Uterus (tissue), 4 donors: Measurements from ENCODE around the gene GPR37L1. TPM values are rescaled to one million over a fixed set of nuclear protein-coding genes. Genes with fewer than 3 reads are reported as not detected.
A peak's percentile ranks its signal among the peaks of the same experiment; 100 is the strongest.
"Not testable (repeated sequence)": the region's sequence is repeated elsewhere in the genome, so short reads cannot be mapped to it uniquely, and the experiment has no call there.

Source experiments
- DNase-seq, 2 donors: peaks; one replicate each; pipeline ENCODE4 v3.0.0-alpha.2; 2019 to 2020
- H3K27ac ChIP-seq, 2 donors: fragments of 200-600 bp; sonication (generic); 1 replicate in 1 of 2; 2 replicates in 1 of 2; pipeline ENCODE4 v1.5.1; 2016 to 2018
- H3K27me3 ChIP-seq, 2 donors: fragments of 200-600 bp; sonication (generic); one replicate each; pipeline ENCODE4 v1.5.1; 2018 to 2019; ENCODE audit warnings: control low read depth in 1 of 2
- H3K36me3 ChIP-seq, 2 donors: fragments of 200-600 bp; sonication (generic); one replicate each; pipeline ENCODE4 v1.5.1; 2019; ENCODE audit warnings: control low read depth in 1 of 2
- H3K4me1 ChIP-seq, 2 donors: fragments of 200-600 bp; sonication (generic); one replicate each; pipeline ENCODE4 v1.5.1; 2018 to 2019; ENCODE audit warnings: control low read depth in 1 of 2
- H3K4me3 ChIP-seq, 2 donors: fragments of 200-600 bp; sonication (generic); 1 replicate in 1 of 2; 2 replicates in 1 of 2; pipeline ENCODE4 v1.5.1; 2018 to 2019; ENCODE audit warnings: mild to moderate bottlenecking in 1 of 2
- H3K9me3 ChIP-seq, 2 donors: fragments of 200-600 bp; sonication (generic); one replicate each; pipeline ENCODE4 v1.5.1; 2019; ENCODE audit warnings: control low read depth in 1 of 2
- CTCF ChIP-seq, 4 experiments: fragments of 200-600 bp in 2 of 4; fragments of 450-650 bp in 2 of 4; sonication (generic) in 2 of 4; IDR thresholded peaks; one replicate each; pipeline ENCODE4 v1.5.1; 2016 to 2019; ENCODE audit warnings: antibody characterized with exemption in 4 of 4, mild to moderate bottlenecking in 2 of 4, moderate library complexity in 1 of 4
- POLR2A ChIP-seq, 2 donors: fragments of 450-650 bp; IDR thresholded peaks; one replicate each; pipeline ENCODE4 v1.6.1; 2016; ENCODE audit warnings: antibody characterized with exemption in 2 of 2, mild to moderate bottlenecking in 1 of 2, moderate library complexity in 1 of 2
- intact Hi-C: fragments of 100-400 bp; cut with DNase I; formaldehyde crosslinking; loops from one replicate; pipeline ENCODE4 v1.15.1; 2023; ENCODE audit warnings: low total_unique reads
- total RNA-seq, 4 donors: library from RNA; depleted of rRNA in 3 of 4; stranded (reverse); fragments of >200 nt in 3 of 4; gene quantifications; one replicate each; pipeline versions ENCODE4 v1.1.0 to v1.2.4, GENCODE V29; 2014 to 2023
- donor health status: DM: yes; HTN: yes; CAD: no.

GPR37L1 gene
- total RNA-seq, 4 donors from 2014 or later, result 0.09 to 0.21 TPM; not detected in 2

GRCh38 chr1:202133989-202134388 lies 11.3 kb downstream of the GPR37L1 start:
- no peak for TF ChIP-seq CTCF (IDR thresholded peaks at IDR 0.05)
- TF ChIP-seq POLR2A (IDR thresholded peaks at IDR 0.05), result no peak
- H3K4me1 ChIP-seq, result peaks cover 12 to 21% of the 10 kb centered on the region in 2 donors
- DNase-seq, result no peak

DNA sequence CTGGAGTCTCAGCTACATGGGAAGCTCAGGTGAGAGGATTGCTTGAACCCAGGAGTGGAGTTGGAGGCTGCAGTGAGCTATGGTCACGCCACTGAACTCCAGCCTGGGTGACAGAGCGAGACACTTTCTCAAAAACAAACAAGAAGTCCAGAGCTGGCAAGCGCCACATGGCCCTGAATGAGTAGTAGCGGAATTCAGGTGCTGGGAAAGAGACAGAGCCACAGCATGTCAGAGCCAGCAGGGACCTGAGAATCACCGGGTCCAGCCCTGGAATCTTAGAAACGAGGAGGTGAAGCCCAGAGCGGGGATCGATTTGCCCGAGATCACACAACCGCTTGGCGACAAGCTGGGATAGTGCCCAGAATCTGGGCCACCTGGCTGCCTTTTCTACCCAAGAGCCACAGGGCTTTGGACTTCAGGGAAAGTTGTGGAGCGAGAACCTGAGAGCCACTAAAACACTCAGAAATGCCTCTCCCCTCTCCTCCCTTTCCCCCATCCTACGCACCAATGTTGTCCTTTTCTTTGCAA lies 12.0 kb downstream of the GPR37L1 start:
- H3K4me1 ChIP-seq, result peaks cover 12 to 21% of the 10 kb centered on the region in 2 donors
- H3K9me3 ChIP-seq, result no peaks in the 10 kb centered on the region
- H3K4me3 ChIP-seq, result no peak overlapping the region
- H3K27ac ChIP-seq, result peak overlapping the region; percentile 63 to 93
- H3K27me3 ChIP-seq, result no peaks in the 10 kb centered on the region
- intact Hi-C loops, result loop anchor here (5.0 kb wide), 1 partner anchor 127 kb away; no protein-coding TSS in a partner anchor
- no peak for DNase-seq
- no peaks in the 10 kb centered on the region for H3K36me3 ChIP-seq
- TF ChIP-seq CTCF (IDR thresholded peaks at IDR 0.05) (no peak), POLR2A (IDR thresholded peaks at IDR 0.05) (no peak)

More at GRCh38 chr1:202133989-202134388, 11.3 kb downstream of the GPR37L1 start:
- Histone ChIP-seq H3K27me3 (no peaks in the 10 kb centered on the region), H3K9me3 (no peaks in the 10 kb centered on the region), H3K36me3 (no peaks in the 10 kb centered on the region), H3K4me3 (no peak overlapping the region), H3K27ac (peak overlapping the region; percentile 90 to 93)
- intact Hi-C loops, result no loop called here

DNA sequence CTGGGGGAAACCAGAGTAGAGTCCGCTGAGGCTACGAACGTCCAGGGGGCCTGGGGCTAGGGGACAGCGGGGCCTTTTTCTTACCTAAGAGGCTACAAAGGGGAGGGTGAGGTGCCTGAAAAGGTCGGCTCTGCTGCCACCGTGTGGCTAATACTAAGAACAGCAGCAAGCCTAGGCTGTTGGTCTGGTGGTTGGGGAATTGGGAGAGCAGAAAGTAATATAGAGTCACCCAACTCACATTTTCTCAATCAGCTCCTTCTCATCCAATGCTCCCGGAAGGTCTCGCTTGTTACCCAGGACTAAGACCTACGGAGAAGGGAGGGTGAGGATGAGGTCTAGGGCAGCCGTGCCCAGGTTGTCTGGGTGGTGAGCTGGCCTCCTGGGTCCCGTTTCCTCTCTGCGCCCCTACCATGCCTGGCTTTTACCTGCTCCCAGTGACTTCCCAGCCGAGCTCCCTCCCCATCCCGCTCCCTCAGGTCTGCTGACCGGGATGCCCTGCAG lies 12.6 kb downstream of the GPR37L1 start:
- Histone ChIP-seq H3K27ac (peak overlapping the region; percentile 63 to 93), H3K9me3 (no peaks in the 10 kb centered on the region), H3K4me3 (no peak overlapping the region), H3K4me1 (peaks cover 12 to 21% of the 10 kb centered on the region in 2 donors), H3K27me3 (no peaks in the 10 kb centered on the region), H3K36me3 (no peaks in the 10 kb centered on the region)
- TF ChIP-seq CTCF (IDR thresholded peaks at IDR 0.05) (peak; percentile 78 to 90 (median 85)), POLR2A (IDR thresholded peaks at IDR 0.05) (no peak)
- peak; percentile 61 to 66 for DNase-seq
- intact Hi-C loops, result loop anchor here (5.0 kb wide), 1 partner anchor 128 kb away; no protein-coding TSS in a partner anchor

DNA sequence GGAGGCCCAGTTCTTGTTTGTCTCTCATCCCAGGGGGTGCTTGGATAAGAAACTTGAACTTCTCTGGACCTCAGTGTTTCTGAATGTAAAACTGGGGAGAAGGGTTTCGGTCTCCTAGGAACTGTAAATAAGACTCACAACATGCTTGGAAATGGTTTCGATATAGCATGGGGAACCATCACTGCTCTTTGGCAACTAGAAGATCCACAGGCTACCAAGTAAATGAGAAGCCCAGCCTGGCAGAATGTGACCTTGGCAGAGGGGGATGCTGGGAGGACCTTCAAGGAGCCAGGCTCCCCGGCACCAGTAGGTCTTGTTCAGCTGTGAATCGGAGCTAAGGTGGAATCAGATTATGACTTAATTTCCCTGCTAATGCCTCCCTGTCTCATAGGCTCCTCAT lies 18.1 kb downstream of the GPR37L1 start:
- Histone ChIP-seq H3K4me1 (peaks cover 0 to 10% of the 10 kb centered on the region in 2 donors), H3K9me3 (no peaks in the 10 kb centered on the region), H3K36me3 (no peaks in the 10 kb centered on the region), H3K27me3 (no peaks in the 10 kb centered on the region), H3K27ac (no peak overlapping the region), H3K4me3 (no peak overlapping the region)
- TF ChIP-seq POLR2A (IDR thresholded peaks at IDR 0.05) (no peak), CTCF (IDR thresholded peaks at IDR 0.05) (no peak)
- intact Hi-C loops, result no loop called here
- no peak for DNase-seq

- peaks cover 0 to 10% of the 10 kb centered on the region in 2 donors for H3K4me1 ChIP-seq
- H3K36me3 ChIP-seq, H3K4me3 ChIP-seq, H3K27me3 ChIP-seq, intact Hi-C loops, DNase-seq, H3K9me3 ChIP-seq, H3K27ac ChIP-seq: not testable (repeated sequence)
Measured at GRCh38 chr1:202141468-202141867, 18.8 kb downstream of the GPR37L1 start.
